HT1080 (cell line): ENCODE results near the gene MX2. TPM values are rescaled to one million over a fixed set of nuclear protein-coding genes. Genes with fewer than 3 reads are reported as not detected.

Experiments used
- DNase-seq: peaks from one replicate; pipeline ENCODE4 v3.0.0-alpha.2; 2015; ENCODE audit warnings: low read depth
- total RNA-seq: library from RNA; depleted of rRNA; stranded (reverse); fragments of >200 nt; shearing (Covaris generic); gene quantifications from 2 replicates; pipeline ENCODE4 v1.2.3, GENCODE V29; 2014

The MX2 gene
- total RNA-seq, 1 experiment from 2014 or later, result 0.08 TPM

- DNase-seq, result no peak
Measured at GRCh38 chr21:41432562-41433460, 71.0 kb downstream of the MX2 start.

DNA sequence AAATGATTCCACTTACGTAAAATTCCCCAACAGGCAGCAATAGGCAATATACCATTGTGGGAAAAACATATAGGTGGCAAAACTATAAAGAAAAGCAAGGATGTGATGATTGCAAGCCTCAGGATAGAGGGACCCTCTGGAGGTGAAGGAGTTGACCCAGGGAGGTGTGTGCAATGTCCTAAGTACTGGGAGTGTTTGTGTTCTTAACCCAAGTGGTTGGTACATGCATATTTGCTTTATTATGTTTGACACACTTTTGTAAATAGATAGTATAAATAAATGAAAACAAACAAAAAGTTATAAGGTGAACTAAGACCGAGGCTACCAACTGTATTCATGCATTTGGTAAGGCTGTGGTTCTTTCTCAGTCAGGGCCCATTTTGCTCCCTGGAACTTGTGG lies 71.7 kb downstream of the MX2 start:
- DNase-seq, result no peak

GRCh38 chr21:41435706-41436105 lies 73.9 kb downstream of the MX2 start:
- DNase-seq, result no peak

DNA sequence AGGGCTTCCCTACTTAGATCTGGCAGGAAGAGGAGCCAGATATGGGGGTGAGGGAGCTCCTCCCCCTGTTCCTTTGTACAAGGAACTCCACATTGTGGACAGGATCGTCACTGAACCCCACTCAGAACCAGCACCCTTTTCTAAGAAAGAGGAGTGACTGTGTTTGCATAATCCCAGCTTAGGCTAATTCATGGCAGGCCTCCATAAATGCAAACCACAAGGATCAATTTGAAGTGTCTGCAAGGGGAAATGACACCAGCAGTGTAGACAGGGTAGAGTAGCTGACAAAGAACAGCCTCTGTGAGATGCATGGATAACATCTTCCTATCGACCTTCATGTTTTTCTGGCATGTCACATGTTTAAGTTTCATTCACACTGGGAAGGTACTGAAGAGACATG lies 75.9 kb downstream of the MX2 start:
- DNase-seq, result no peak

DNA sequence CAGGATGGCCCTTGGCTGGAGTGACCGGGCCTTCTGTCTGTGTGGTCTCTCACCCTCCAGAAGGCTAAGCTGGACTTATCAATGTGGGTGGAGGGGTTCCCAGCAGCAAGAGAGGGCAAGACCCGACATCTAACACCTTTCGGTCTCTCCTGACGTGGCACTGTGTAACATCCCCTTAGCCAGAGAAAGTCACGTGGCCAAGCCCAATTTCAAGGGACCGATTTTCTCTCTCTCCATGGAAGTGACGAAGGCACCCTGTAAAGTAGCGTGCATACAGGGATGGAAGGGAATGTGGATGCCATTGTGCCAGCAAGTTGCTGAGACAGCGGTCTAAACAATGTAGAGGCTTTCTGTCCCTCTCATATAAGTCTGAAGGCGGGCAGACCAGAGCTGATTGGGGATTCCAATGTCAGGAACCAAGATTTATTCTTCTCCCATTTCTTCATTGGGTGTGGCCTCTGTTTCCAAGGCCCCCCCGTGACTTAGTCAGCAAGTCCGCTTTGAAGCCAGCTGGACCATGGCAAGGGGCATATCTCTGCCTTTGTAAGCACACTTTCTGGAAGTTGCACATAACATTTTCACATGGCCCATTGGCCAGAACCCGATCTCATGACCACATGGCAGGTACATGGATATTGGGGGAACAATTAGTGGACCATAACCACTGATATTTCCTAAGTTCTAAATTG lies 76.7 kb downstream of the MX2 start:
- DNase-seq, result no peak

DNA sequence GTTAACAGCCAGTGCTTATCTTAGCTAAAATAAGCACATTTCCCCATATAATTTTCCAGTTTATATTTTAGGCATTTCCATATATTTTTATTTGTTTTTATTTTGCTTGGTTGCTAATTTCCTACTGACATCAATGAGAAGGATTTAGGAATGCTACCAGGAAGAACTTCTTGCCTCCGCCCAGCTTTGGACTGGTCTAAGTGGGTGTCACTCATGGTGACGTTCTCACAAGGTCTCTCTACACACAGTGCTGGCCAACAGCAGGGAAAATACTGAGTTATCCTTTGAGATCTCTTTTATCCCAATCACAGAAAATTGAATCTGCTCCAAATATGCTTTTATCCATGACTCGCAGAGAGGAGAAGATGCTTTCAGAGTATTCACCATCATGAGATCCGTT lies 77.4 kb downstream of the MX2 start:
- DNase-seq, result no peak

DNA sequence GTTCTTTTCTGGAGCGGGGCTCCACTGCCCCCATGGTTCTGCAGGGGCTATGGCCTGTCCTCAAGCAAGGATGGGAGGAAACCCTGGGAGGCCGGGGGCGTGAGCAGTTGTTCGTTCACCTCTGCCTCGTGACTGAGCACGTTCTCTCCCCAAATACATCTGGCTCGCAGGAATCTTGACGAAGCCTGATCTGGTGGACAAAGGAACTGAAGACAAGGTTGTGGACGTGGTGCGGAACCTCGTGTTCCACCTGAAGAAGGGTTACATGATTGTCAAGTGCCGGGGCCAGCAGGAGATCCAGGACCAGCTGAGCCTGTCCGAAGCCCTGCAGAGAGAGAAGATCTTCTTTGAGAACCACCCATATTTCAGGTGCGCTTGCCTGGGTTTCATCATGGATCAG lies 79.7 kb downstream of the MX2 start:
- DNase-seq, result no peak

DNA sequence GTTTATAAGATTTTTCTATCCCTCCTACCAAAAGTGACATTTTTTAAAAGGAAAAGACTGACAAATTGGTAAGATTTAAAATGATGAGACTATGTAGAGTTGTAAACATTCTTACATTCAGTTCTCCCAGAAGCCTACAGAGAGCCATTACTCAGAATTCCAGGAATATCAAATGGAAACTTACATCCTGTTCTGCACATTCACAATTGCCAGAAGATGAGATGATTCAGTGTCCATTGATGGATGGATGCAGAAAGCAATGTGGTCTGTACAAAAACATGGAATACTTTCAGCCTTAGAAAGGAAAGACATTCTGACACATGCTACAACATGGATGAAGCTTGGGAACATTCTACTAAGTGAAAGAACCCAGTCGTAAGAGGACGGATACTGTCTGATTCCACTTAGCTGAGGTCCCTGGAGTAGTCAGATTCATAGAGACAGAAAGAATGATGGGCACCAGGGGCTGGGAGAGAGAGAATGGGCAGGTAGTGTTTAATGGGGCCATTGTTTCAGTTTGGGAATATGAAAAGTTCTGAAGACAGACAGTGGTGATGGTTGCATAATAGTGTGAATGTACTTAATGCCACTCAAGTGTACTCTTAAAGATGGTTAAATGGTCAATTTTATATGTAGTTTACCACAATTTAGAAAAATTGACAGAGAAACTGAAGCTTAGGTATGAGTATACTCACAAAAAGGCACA lies 80.8 kb downstream of the MX2 start:
- DNase-seq, result no peak

- no peak for DNase-seq
Measured at GRCh38 chr21:41443562-41443961, 81.7 kb downstream of the MX2 start.

DNA sequence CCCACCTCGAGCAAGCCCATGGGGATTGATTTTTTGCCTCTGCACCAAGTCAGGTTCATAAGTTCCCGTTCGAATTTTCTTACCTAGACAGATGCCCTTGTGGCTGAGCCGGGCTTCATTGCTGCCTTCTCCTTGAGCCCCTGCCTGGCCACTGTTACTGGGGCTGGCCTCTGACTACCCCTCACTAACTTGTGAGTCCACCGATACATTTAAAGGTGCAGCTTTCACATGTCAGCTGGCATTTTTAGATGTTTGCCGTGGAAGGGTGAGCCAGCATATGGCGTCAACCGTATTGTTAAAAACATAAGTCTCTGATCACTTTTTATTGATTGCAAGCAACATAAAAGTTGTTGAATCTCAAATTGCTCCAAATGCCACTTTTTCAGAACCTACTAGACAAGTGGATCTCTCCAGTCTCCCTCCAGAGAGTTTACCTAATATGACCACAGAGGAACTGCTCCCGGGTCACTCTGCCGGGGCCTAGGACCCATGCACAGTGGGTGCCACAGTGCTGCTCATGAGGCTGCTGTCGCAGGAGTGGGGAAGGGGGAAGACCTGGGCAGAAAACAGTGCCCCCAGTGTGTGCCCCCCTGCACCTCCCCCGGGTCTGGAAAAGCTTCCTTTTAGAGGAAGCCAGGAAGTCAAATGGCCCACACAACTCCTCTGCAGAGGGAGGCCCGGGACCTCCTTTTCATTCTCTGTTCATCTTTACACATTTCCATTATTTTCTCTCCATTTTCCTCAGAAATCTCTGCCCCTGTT lies 83.1 kb downstream of the MX2 start:
- no peak for DNase-seq

DNA sequence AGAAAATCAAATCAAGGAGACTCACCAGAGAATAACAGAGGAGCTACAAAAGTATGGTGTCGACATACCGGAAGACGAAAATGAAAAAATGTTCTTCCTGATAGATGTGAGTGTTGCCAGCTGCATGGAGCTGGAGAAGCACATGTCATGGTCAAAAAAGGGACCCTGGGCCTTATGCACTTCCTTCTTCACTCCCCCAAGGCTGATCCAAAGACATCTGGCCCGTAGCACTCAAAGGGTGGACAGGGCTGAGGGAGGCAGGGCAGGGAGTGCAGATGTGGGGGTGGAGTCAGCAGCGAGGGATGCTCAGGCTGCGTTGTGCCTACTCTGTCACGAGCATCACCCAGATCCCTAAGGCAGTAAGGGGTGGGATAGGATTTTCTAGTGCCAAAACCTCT lies 83.6 kb downstream of the MX2 start:
- DNase-seq, result no peak

GRCh38 chr21:41446586-41446985 lies 84.8 kb downstream of the MX2 start:
- DNase-seq, result no peak

DNA sequence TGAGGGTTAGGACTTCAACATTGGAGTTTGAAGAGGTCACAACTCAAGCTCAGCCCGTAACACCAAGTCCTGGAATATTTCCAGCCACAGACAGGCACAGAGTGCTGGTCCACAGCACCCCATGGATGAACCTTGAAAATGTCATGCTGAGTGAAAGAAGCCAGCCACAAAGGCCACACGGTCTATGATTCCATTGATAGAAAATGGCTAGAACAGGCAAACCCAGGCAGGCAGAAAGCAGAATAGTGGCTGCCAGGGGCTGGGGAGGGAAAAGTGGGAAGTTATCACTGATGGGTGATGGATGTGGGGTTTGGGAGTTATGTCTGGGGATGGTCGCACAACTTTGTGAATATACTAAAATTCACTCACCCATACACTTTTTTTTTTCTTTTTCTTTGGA lies 85.5 kb downstream of the MX2 start:
- no peak for DNase-seq

- no peak for DNase-seq
Measured at GRCh38 chr21:41449613-41450012, 87.8 kb downstream of the MX2 start.

GRCh38 chr21:41451753-41452676 lies 90.2 kb downstream of the MX2 start:
- DNase-seq, result no peak

GRCh38 chr21:41453198-41453597 lies 91.4 kb downstream of the MX2 start:
- DNase-seq, result no peak

GRCh38 chr21:41453761-41454160 lies 91.9 kb downstream of the MX2 start:
- DNase-seq, result no peak

DNA sequence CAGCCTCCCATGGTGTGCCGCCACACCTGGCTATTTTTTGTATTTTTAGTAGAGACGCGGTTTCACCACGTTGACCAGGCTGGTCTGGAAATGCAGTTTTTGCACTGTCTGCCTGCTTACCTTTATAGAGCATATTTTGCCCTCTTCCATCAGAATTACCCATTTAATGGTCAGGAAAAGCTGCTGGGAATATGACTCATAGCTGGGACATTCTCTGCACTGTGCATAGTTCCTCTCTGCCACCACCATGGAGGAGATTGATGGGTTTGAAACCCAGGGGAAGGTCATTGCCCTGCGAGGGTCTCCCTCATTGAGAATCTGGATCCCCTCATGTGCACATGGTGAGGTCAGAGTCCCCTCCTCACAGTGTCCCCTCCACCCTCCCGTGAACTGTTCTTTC lies 96.3 kb downstream of the MX2 start:
- DNase-seq, result no peak

DNA sequence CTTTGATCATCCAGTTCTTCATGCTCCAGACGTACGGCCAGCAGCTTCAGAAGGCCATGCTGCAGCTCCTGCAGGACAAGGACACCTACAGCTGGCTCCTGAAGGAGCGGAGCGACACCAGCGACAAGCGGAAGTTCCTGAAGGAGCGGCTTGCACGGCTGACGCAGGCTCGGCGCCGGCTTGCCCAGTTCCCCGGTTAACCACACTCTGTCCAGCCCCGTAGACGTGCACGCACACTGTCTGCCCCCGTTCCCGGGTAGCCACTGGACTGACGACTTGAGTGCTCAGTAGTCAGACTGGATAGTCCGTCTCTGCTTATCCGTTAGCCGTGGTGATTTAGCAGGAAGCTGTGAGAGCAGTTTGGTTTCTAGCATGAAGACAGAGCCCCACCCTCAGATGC lies 96.7 kb downstream of the MX2 start:
- DNase-seq, result no peak
